HG02870 (cell line): Measurements from ENCODE around the gene RDH14.
A peak's percentile ranks its signal among the peaks of the same experiment; 100 is the strongest.

Experiments
- ATAC-seq: cut with Tn5 transposase; IDR thresholded peaks from one replicate; pipeline ENCODE4 v1.9.1; 2021; ENCODE audit warnings: mild to moderate bottlenecking, moderate library complexity; ENCODE audit not compliant: unreplicated experiment

RDH14 gene

GRCh38 chr2:18522484-18523146 lies 37.8 kb downstream of the RDH14 start:
- ATAC-seq = no peak

- peak; percentile 84 for ATAC-seq
These were observed 39.7 kb downstream of the RDH14 start for GRCh38 chr2:18520451-18521425.

- no peak for ATAC-seq
These were observed 40.5 kb downstream of the RDH14 start for GRCh38 chr2:18519914-18520450.

GRCh38 chr2:18518116-18519111 lies 42.0 kb downstream of the RDH14 start:
- ATAC-seq = no peak

GRCh38 chr2:18517386-18517785 lies 43.1 kb downstream of the RDH14 start:
- ATAC-seq = no peak

GRCh38 chr2:18516112-18516511 lies 44.3 kb downstream of the RDH14 start:
- ATAC-seq = no peak

- ATAC-seq = no peak
These were observed 45.7 kb downstream of the RDH14 start for GRCh38 chr2:18514526-18515461.

- no peak for ATAC-seq
These were observed 49.7 kb downstream of the RDH14 start for GRCh38 chr2:18510775-18511174.

- no peak for ATAC-seq
These were observed 53.5 kb downstream of the RDH14 start for GRCh38 chr2:18506883-18507509.

- no peak for ATAC-seq
These were observed 54.6 kb downstream of the RDH14 start for GRCh38 chr2:18505703-18506341.
